HCT116 (cell line): Measurements from ENCODE around the gene ALKBH7. TPM values are rescaled to one million over a fixed set of nuclear protein-coding genes. Genes with fewer than 3 reads are reported as not detected.

Source experiments
- ATAC-seq: fragments of 200-7000 bp; cut with Tn5 transposase; 2 replicates; pipeline ENCODE4 v1.9.1; 2020; ENCODE audit warnings: mild to moderate bottlenecking, moderate library complexity
- BruUV-seq: library from RNA; stranded (reverse); fragments of 400-500 nt; replicated peaks from 2 replicates; lab custom pipeline; 2021; lab: Mats Ljungman, UMichigan
- CTCF ChIA-PET: fragments of 300-600 bp; sonication (Branson Sonifier 250); formaldehyde crosslinking; loops from one replicate; lab custom pipeline; 2021; ENCODE audit warnings: antibody characterized with exemption; lab: Charles Lee
- POLR2A ChIA-PET: fragments of 300-600, 350-600 bp; sonication (Branson Sonifier 250); formaldehyde crosslinking; loops from one replicate; lab custom pipeline; 2021; ENCODE audit warnings: antibody characterized with exemption; lab: Charles Lee
- RAD21 ChIA-PET, 2 experiments: fragments of 300-600 bp; sonication (Branson Sonifier 250); formaldehyde crosslinking; loops; one replicate each; lab custom pipeline; 2023; ENCODE audit warnings: low total read pairs in 2 of 2; ENCODE audit not compliant: uncharacterized antibody in 2 of 2, unreplicated experiment in 2 of 2, low non-redundant PET in 1 of 2; lab: Charles Lee
- DNase-seq: peaks from one replicate; pipeline ENCODE4 v3.0.0-alpha.2; 2010; ENCODE audit warnings: low read depth, low spot score
- H2AFZ ChIP-seq: fragments of 200-600 bp; shearing (Covaris generic), sonication (generic); 2 replicates; pipeline ENCODE4 v1.6.1; 2017; ENCODE audit warnings: low read depth, mixed run types, mixed read lengths, antibody characterized with exemption, low read length; ENCODE audit not compliant: poor library complexity, severe bottlenecking
- H3K27ac ChIP-seq: 2 replicates; pipeline ENCODE4 v1.5.1; 2012; ENCODE audit warnings: low read depth, low read length
- H3K27me3 ChIP-seq: fragments of 200-600 bp; sonication (generic); 2 replicates; pipeline ENCODE4 v1.6.1; 2016; ENCODE audit warnings: mixed run types, low read length, mixed read lengths; ENCODE audit not compliant: insufficient read depth
- H3K36me3 ChIP-seq, 2 experiments: fragments of 200-500 bp in 1 of 2; fragments of 200-600 bp in 1 of 2; sonication (Bioruptor generic) in 1 of 2; sonication (generic) in 1 of 2; 2 replicates each; pipeline versions ENCODE4 v1.5.1 to v1.6.1; 2014 to 2016; ENCODE audit warnings: low read length in 2 of 2, inconsistent platforms in 1 of 2, mixed read lengths in 1 of 2, mixed run types in 1 of 2; ENCODE audit not compliant: insufficient read depth in 2 of 2, control insufficient read depth in 1 of 2
- H3K4me1 ChIP-seq, 2 experiments: fragments of 200-600 bp in 1 of 2; sonication (generic) in 1 of 2; 2 replicates each; pipeline versions ENCODE4 v1.5.1 to v1.6.1; 2012 to 2017; ENCODE audit warnings: low read length in 2 of 2, inconsistent platforms in 1 of 2, mild to moderate bottlenecking in 1 of 2, mixed read lengths in 1 of 2, mixed run types in 1 of 2, moderate library complexity in 1 of 2; ENCODE audit not compliant: insufficient read depth in 2 of 2, control insufficient read depth in 1 of 2
- H3K4me2 ChIP-seq: fragments of 200-600 bp; sonication (generic); 2 replicates; pipeline ENCODE4 v1.6.1; 2017; ENCODE audit warnings: mixed run types, low read length, mixed read lengths
- H3K4me3 ChIP-seq, 2 experiments: fragments of 200-600 bp in 1 of 2; sonication (generic) in 1 of 2; replicated peaks in 1 of 2; 2 replicates each; pipeline ENCODE4 v1.5.1; 2011 to 2016; ENCODE audit warnings: low read length in 2 of 2, control low read depth in 1 of 2, low read depth in 1 of 2, mild to moderate bottlenecking in 1 of 2, mixed read lengths in 1 of 2, mixed run types in 1 of 2
- H3K79me2 ChIP-seq: fragments of 200-600 bp; sonication (generic); 2 replicates; pipeline ENCODE4 v1.6.1; 2017; ENCODE audit warnings: mild to moderate bottlenecking, mixed run types, low read length, moderate library complexity, mixed read lengths; ENCODE audit not compliant: insufficient read depth
- H3K9ac ChIP-seq: fragments of 200-600 bp; sonication (generic); 2 replicates; pipeline ENCODE4 v1.6.1; 2016; ENCODE audit warnings: low read length, mixed read lengths
- H3K9me2 ChIP-seq: fragments of 200-600 bp; sonication (generic), shearing (Covaris generic); 2 replicates; pipeline ENCODE4 v1.6.1; 2017; ENCODE audit warnings: mixed run types, mild to moderate bottlenecking, moderate library complexity; ENCODE audit not compliant: insufficient read depth
- H3K9me3 ChIP-seq, 2 experiments: fragments of 200-500 bp in 1 of 2; fragments of 200-600 bp in 1 of 2; sonication (Bioruptor generic) in 1 of 2; sonication (generic) in 1 of 2; 2 replicates each; pipeline ENCODE4 v1.6.1; 2014 to 2017; ENCODE audit warnings: low read length in 2 of 2, mixed read lengths in 2 of 2, inconsistent platforms in 1 of 2, low read depth in 1 of 2, mild to moderate bottlenecking in 1 of 2, mixed run types in 1 of 2, moderate library complexity in 1 of 2; ENCODE audit not compliant: control insufficient read depth in 1 of 2, insufficient read depth in 1 of 2
- H4K20me1 ChIP-seq: fragments of 200-600 bp; sonication (generic), shearing (Covaris generic); 2 replicates; pipeline ENCODE4 v1.6.1; 2017; ENCODE audit warnings: mixed run types, mild to moderate bottlenecking, moderate library complexity; ENCODE audit not compliant: insufficient read depth
- CEBPB ChIP-seq: IDR thresholded peaks from 2 replicates; pipeline ENCODE4 v1.6.1; 2012; ENCODE audit warnings: low read depth
- CTCF ChIP-seq, 3 experiments: fragments of 200-600 bp in 1 of 3; sonication (generic) in 1 of 3; IDR thresholded peaks in 2 of 3; conservative IDR thresholded peaks in 1 of 3; 2 replicates each; pipeline ENCODE4 v1.5.1; 2012 to 2017; ENCODE audit warnings: low read depth in 2 of 3, low read length in 2 of 3, antibody characterized with exemption in 1 of 3, borderline replicate concordance in 1 of 3, control low read depth in 1 of 3, mild to moderate bottlenecking in 1 of 3, mixed read lengths in 1 of 3, mixed run types in 1 of 3, moderate library complexity in 1 of 3; ENCODE audit not compliant: insufficient read depth in 1 of 3
- EGR1 ChIP-seq: IDR thresholded peaks from 2 replicates; pipeline ENCODE4 v1.6.1; 2012; ENCODE audit warnings: low read depth
- ELF1 ChIP-seq: IDR thresholded peaks from 2 replicates; pipeline ENCODE4 v1.6.1; 2012; ENCODE audit warnings: low read depth, borderline replicate concordance
- EZH2 ChIP-seq: fragments of 200-600 bp; sonication (generic); IDR thresholded peaks from 2 replicates; pipeline ENCODE4 v1.6.1; 2017; ENCODE audit warnings: antibody characterized with exemption, mixed run types
- EZH2phosphoT487 ChIP-seq: fragments of 200-600 bp; IDR thresholded peaks from 2 replicates; pipeline ENCODE4 v1.6.1; 2018; ENCODE audit warnings: antibody characterized with exemption, borderline replicate concordance
- FOSL1 ChIP-seq: IDR thresholded peaks from 2 replicates; pipeline ENCODE4 v1.6.1; 2012; ENCODE audit warnings: low read depth
- JUND ChIP-seq: IDR thresholded peaks from 2 replicates; pipeline ENCODE4 v1.6.1; 2012
- MAX ChIP-seq: IDR thresholded peaks from 2 replicates; pipeline ENCODE4 v1.6.1; 2012
- POLR2A ChIP-seq: IDR thresholded peaks from 2 replicates; pipeline ENCODE4 v1.7.0; 2011; ENCODE audit warnings: borderline replicate concordance; ENCODE audit not compliant: insufficient read depth, insufficient read length; ENCODE audit errors: extremely low read depth
- RAD21 ChIP-seq: IDR thresholded peaks from 2 replicates; pipeline ENCODE4 v1.6.1; 2012; ENCODE audit warnings: low read depth, mild to moderate bottlenecking
- REST ChIP-seq: IDR thresholded peaks from 2 replicates; pipeline ENCODE4 v1.6.1; 2012; ENCODE audit warnings: low read depth
- SIN3A ChIP-seq: IDR thresholded peaks from 2 replicates; pipeline ENCODE4 v1.6.1; 2012; ENCODE audit warnings: low read depth
- SP1 ChIP-seq: IDR thresholded peaks from 2 replicates; pipeline ENCODE4 v1.6.1; 2012; ENCODE audit warnings: low read depth
- SRF ChIP-seq: IDR thresholded peaks from 2 replicates; pipeline ENCODE4 v1.6.1; 2012; ENCODE audit warnings: low read depth
- TCF7L2 ChIP-seq: IDR thresholded peaks from 2 replicates; pipeline ENCODE4 v1.7.0; 2011; ENCODE audit warnings: borderline replicate concordance, inconsistent platforms; ENCODE audit not compliant: insufficient read depth, insufficient read length; ENCODE audit errors: extremely low read depth
- YY1 ChIP-seq: IDR thresholded peaks from 2 replicates; pipeline ENCODE4 v1.6.1; 2011; ENCODE audit warnings: low read length, low read depth, moderate library complexity, mild to moderate bottlenecking; ENCODE audit not compliant: insufficient replicate concordance; ENCODE audit errors: extremely low read depth
- ZBTB33 ChIP-seq: IDR thresholded peaks from 2 replicates; pipeline ENCODE4 v1.6.1; 2011; ENCODE audit warnings: mild to moderate bottlenecking, low read length, moderate library complexity; ENCODE audit not compliant: insufficient replicate concordance; ENCODE audit errors: extremely low read depth
- ZFX ChIP-seq: fragments of 450-650 bp; IDR thresholded peaks from 2 replicates; pipeline ENCODE4 v1.6.1; 2017
- intact Hi-C: fragments of 100-400 bp; cut with micrococcal nuclease; formaldehyde crosslinking; loops from 2 replicates; pipeline ENCODE4 v1.10.0; 2022
- total RNA-seq: library from RNA; stranded (reverse); gene quantifications from one replicate; pipeline ENCODE4 v1.2.1, GENCODE V29; 2021; ENCODE audit not compliant: unreplicated experiment

The ALKBH7 gene
- total RNA-seq, 1 experiment from 2014 or later: 57.1 TPM

- H3K27me3 ChIP-seq: no peaks in the 10 kb centered on the region
- no peak overlapping the region for H2AFZ ChIP-seq
- ChIA-PET RAD21 (no interaction called here), POLR2A (no interaction called here), CTCF (no interaction called here)
- H3K9me3 ChIP-seq: no peaks in the 10 kb centered on the region
- H3K9ac ChIP-seq: no peak overlapping the region
- intact Hi-C loops: no loop called here
- H3K27ac ChIP-seq: no peak overlapping the region
- ATAC-seq (no peak), DNase-seq (no peak)
- no peak overlapping the region for H3K4me2 ChIP-seq
- H3K4me1 ChIP-seq: peaks cover 8 to 21% of the 10 kb centered on the region in 2 experiments
- BruUV-seq: no TSS peak
- no peaks in the 10 kb centered on the region for H4K20me1 ChIP-seq
- no peaks in the 10 kb centered on the region for H3K9me2 ChIP-seq
- H3K36me3 ChIP-seq: peaks cover 6 to 9% of the 10 kb centered on the region in 2 experiments; a peak in 2 of 4 replicates
- H3K79me2 ChIP-seq: peaks cover 27% of the 10 kb centered on the region
- H3K4me3 ChIP-seq: no peak overlapping the region
- TF ChIP-seq MAX (no peak), JUND (no peak), ZFX (no peak), SIN3A (no peak), TCF7L2 (no peak), EZH2phosphoT487 (no peak), YY1 (no peak), ELF1 (no peak), SRF (no peak), SP1 (no peak), RAD21 (no peak), EGR1 (no peak), FOSL1 (no peak), CEBPB (no peak), CTCF (IDR thresholded peaks at IDR 0.05 in 2 of 3, conservative IDR thresholded peaks at IDR 0.05 in 1 of 3; ENCODE audit: borderline replicate concordance in 1 of 3, insufficient read depth in 1 of 3, low read depth in 2 of 3, low read length in 2 of 3) (no peak), REST (no peak), EZH2 (no peak), ZBTB33 (no peak), POLR2A (no peak)
Observed at GRCh38 chr19:6394831-6395230, 22.2 kb downstream of the ALKBH7 start.
